Stomach (tissue), 9 donors: ENCODE data around the gene KATNIP. TPM values are rescaled to one million over a fixed set of nuclear protein-coding genes. Genes with fewer than 3 reads are reported as not detected.

Experiments used
- DNase-seq, 2 donors: peaks; one replicate each; pipeline versions ENCODE4 v3.0.0 to v3.0.0-alpha.2; 2013 to 2019
- H3K27ac ChIP-seq, 5 donors: fragments of 200-600 bp in 4 of 5; sonication (generic) in 4 of 5; one replicate each; pipeline ENCODE4 v1.5.1; 2013 to 2019; ENCODE audit warnings: mild to moderate bottlenecking in 1 of 5, moderate library complexity in 1 of 5
- H3K27me3 ChIP-seq, 3 donors: fragments of 200-600 bp; sonication (generic); one replicate each; pipeline ENCODE4 v1.5.1; 2017 to 2019; ENCODE audit warnings: mixed run types in 1 of 3
- H3K36me3 ChIP-seq, 4 donors: fragments of 200-600 bp; sonication (generic); 1 replicate in 3 of 4; 2 replicates in 1 of 4; pipeline ENCODE4 v1.5.1; 2016 to 2019
- H3K4me1 ChIP-seq, 4 donors: fragments of 200-600 bp; sonication (generic); one replicate each; pipeline ENCODE4 v1.5.1; 2016 to 2019
- H3K4me3 ChIP-seq, 4 donors: fragments of 200-600 bp; sonication (generic) in 3 of 4; one replicate each; pipeline ENCODE4 v1.5.1; 2016 to 2019; ENCODE audit warnings: mild to moderate bottlenecking in 1 of 4
- H3K9me3 ChIP-seq, 4 donors: fragments of 200-600 bp; sonication (generic); one replicate each; pipeline ENCODE4 v1.5.1; 2016 to 2019
- CTCF ChIP-seq, 7 experiments: fragments of 450-650 bp in 4 of 7; fragments of 200-600 bp in 3 of 7; sonication (generic) in 3 of 7; IDR thresholded peaks; one replicate each; pipeline ENCODE4 v1.5.1; 2016 to 2019; ENCODE audit warnings: antibody characterized with exemption in 7 of 7, control low read depth in 2 of 7, mild to moderate bottlenecking in 1 of 7
- EP300 ChIP-seq: sonication (generic); formaldehyde crosslinking; IDR thresholded peaks from one replicate; pipeline ENCODE4 v1.6.1; 2017; ENCODE audit warnings: antibody characterized with exemption
- POLR2A ChIP-seq, 4 donors: fragments of 450-650 bp; IDR thresholded peaks; one replicate each; pipeline ENCODE4 v1.6.1; 2016; ENCODE audit warnings: antibody characterized with exemption in 4 of 4, control low read depth in 2 of 4, mild to moderate bottlenecking in 1 of 4, moderate library complexity in 1 of 4
- POLR2AphosphoS5 ChIP-seq, 3 donors: sonication (generic); formaldehyde crosslinking; IDR thresholded peaks; one replicate each; pipeline ENCODE4 v1.6.1; 2016; ENCODE audit warnings: antibody characterized with exemption in 3 of 3
- WGBS, 5 donors: extraction: QIAGEN DNeasy Blood & Tissue Kit in 3 of 5; methylation state at CpG; one replicate each; pipeline versions ENCODE4 v1.1.5 to v1.1.7; 2013 to 2018; 5-methylcytosine and 5-hydroxymethylcytosine counted together
- intact Hi-C: fragments of 100-400 bp; cut with DNase I; formaldehyde crosslinking; loops from one replicate; pipeline ENCODE4 v1.15.1; 2023; ENCODE audit warnings: low total_unique reads
- polyA plus RNA-seq, 3 donors: library from polyadenylated mRNA; stranded (reverse); fragments of 200-250 nt; gene quantifications; one replicate each; pipeline ENCODE4 v1.2.3, GENCODE V29; 2013
- total RNA-seq, 5 donors: library from RNA; depleted of rRNA; stranded (reverse); fragments of >200 nt; gene quantifications; one replicate each; pipeline versions ENCODE4 v1.1.0 to v1.2.3, GENCODE V29; 2014 to 2016
- donor health status: healthy with polysubstance abuse.
- donor health status: Bipolar disorder and iron deficiency.
- donor health status: healthy.

KATNIP gene
- total and polyA plus RNA-seq, 8 donors, result 2.6 to 52.7 (median 34.4) TPM

GRCh38 chr16:27505297-27506236, 44.4 kb upstream of the KATNIP start:
- intact Hi-C loops, result no loop called here
- Histone ChIP-seq H3K27me3 (no peaks in the 10 kb centered on the region), H3K36me3 (peaks cover 91 to 100% (median 100%) of the 10 kb centered on the region in 4 donors), H3K4me3 (no peak overlapping the region), H3K4me1 (no peaks in the 10 kb centered on the region), H3K9me3 (no peaks in the 10 kb centered on the region), H3K27ac (no peak overlapping the region)
- 89 to 95% (median 94%) methylated on average over 13 of the region's 13 CpGs for WGBS, 5 donors
- TF ChIP-seq POLR2A (IDR thresholded peaks at IDR 0.05) (no peak), POLR2AphosphoS5 (IDR thresholded peaks at IDR 0.05) (no peak), CTCF (IDR thresholded peaks at IDR 0.05) (no peak), EP300 (no peak)
- DNase-seq, result no peak

GRCh38 chr16:27506771-27507170, 43.2 kb upstream of the KATNIP start:
- intact Hi-C loops, result no loop called here
- no peak for DNase-seq
- 95 to 97% (median 96%) methylated on average over 17 of the region's 17 CpGs for WGBS, 5 donors
- Histone ChIP-seq H3K27me3 (no peaks in the 10 kb centered on the region), H3K27ac (no peak overlapping the region), H3K36me3 (peaks cover 89 to 100% (median 100%) of the 10 kb centered on the region in 4 donors), H3K9me3 (no peaks in the 10 kb centered on the region), H3K4me3 (no peak overlapping the region), H3K4me1 (peaks cover 0 to under 1% (median 0%) of the 10 kb centered on the region in 4 donors)
- TF ChIP-seq CTCF (IDR thresholded peaks at IDR 0.05) (no peak), EP300 (no peak), POLR2A (IDR thresholded peaks at IDR 0.05) (no peak), POLR2AphosphoS5 (IDR thresholded peaks at IDR 0.05) (no peak)

GRCh38 chr16:27508476-27508875, 41.5 kb upstream of the KATNIP start:
- no peak for DNase-seq
- Histone ChIP-seq H3K27me3 (no peaks in the 10 kb centered on the region), H3K27ac (no peak overlapping the region), H3K36me3 (peaks cover 84 to 100% (median 99%) of the 10 kb centered on the region in 4 donors), H3K4me1 (peaks cover 0 to 8% (median 0%) of the 10 kb centered on the region in 4 donors), H3K9me3 (no peaks in the 10 kb centered on the region), H3K4me3 (no peak overlapping the region)
- TF ChIP-seq EP300, result no peak
- no peak for TF ChIP-seq POLR2AphosphoS5 (IDR thresholded peaks at IDR 0.05)
- no peak for TF ChIP-seq POLR2A (IDR thresholded peaks at IDR 0.05)
- TF ChIP-seq CTCF (IDR thresholded peaks at IDR 0.05), result no peak
- WGBS, 5 donors, result 95 to 97% (median 95%) methylated on average over 9 of the region's 9 CpGs
- intact Hi-C loops, result no loop called here

- H3K4me3 ChIP-seq, result no peak overlapping the region
- peaks cover 51 to 99% (median 88%) of the 10 kb centered on the region in 4 donors for H3K36me3 ChIP-seq
- H3K27ac ChIP-seq, result peak overlapping the region in 2 of 5 donors; percentile 15 to 78
- DNase-seq, result peak in 1 of 2 donors; percentile 29
- TF ChIP-seq EP300, result peak; percentile 85
- no peak for TF ChIP-seq POLR2A (IDR thresholded peaks at IDR 0.05)
- no peak for TF ChIP-seq CTCF (IDR thresholded peaks at IDR 0.05)
- TF ChIP-seq POLR2AphosphoS5 (IDR thresholded peaks at IDR 0.05), result peak in 2 of 3 donors; percentile 38 to 50
- no peaks in the 10 kb centered on the region for H3K9me3 ChIP-seq
- peaks cover 0 to 21% (median 10%) of the 10 kb centered on the region in 4 donors for H3K4me1 ChIP-seq
- intact Hi-C loops, result no loop called here
- no peaks in the 10 kb centered on the region for H3K27me3 ChIP-seq
- 75 to 83% (median 78%) methylated on average over 22 of the region's 22 CpGs for WGBS, 5 donors
Measured at GRCh38 chr16:27511657-27512448, 38.1 kb upstream of the KATNIP start.
